MM.1S (cell line): ENCODE results near the gene SCAMP4.

Source experiments
- DNase-seq: peaks from one replicate; pipeline ENCODE4 v3.0.0-alpha.2; 2015
- H2AFZ ChIP-seq: fragments of 300-600 bp; sonication (generic); 2 replicates; pipeline ENCODE4 v1.6.0; 2016; ENCODE audit warnings: antibody characterized with exemption, low read length
- H3F3A ChIP-seq: fragments of 300-600 bp; sonication (generic); 2 replicates; pipeline ENCODE4 v1.6.1; 2016; ENCODE audit warnings: mild to moderate bottlenecking, antibody characterized with exemption, low read length, moderate library complexity, mixed read lengths; ENCODE audit not compliant: insufficient read depth
- H3K27ac ChIP-seq: fragments of 300-600 bp; sonication (generic); 2 replicates; pipeline ENCODE4 v1.5.1; 2016; ENCODE audit warnings: mild to moderate bottlenecking, low read length
- H3K27me3 ChIP-seq: fragments of 300-600 bp; sonication (generic); replicated peaks from 2 replicates; pipeline ENCODE4 v1.6.0; 2016; ENCODE audit warnings: low read length; ENCODE audit not compliant: insufficient read depth
- H3K36me3 ChIP-seq: fragments of 300-600 bp; sonication (generic); replicated peaks from 2 replicates; pipeline ENCODE4 v1.6.1; 2016; ENCODE audit warnings: mild to moderate bottlenecking, low read length, mixed read lengths; ENCODE audit not compliant: insufficient read depth
- H3K4me1 ChIP-seq: fragments of 300-600 bp; sonication (generic); 2 replicates; pipeline ENCODE4 v1.6.1; 2016; ENCODE audit warnings: low read length, mixed read lengths
- H3K4me2 ChIP-seq: fragments of 300-600 bp; sonication (generic); 2 replicates; pipeline ENCODE4 v1.6.0; 2016; ENCODE audit warnings: low read depth, low read length
- H3K4me3 ChIP-seq: fragments of 300-600 bp; sonication (generic); 2 replicates; pipeline ENCODE4 v1.5.1; 2016; ENCODE audit warnings: low read length, mixed read lengths
- H3K79me2 ChIP-seq: fragments of 300-600 bp; sonication (generic); 2 replicates; pipeline ENCODE4 v1.6.1; 2016; ENCODE audit warnings: mixed run types, low read length, mixed read lengths
- H3K9ac ChIP-seq: fragments of 300-600 bp; sonication (generic); 2 replicates; pipeline ENCODE4 v1.6.1; 2016; ENCODE audit warnings: low read length, mixed read lengths
- H3K9me2 ChIP-seq: fragments of 300-600 bp; sonication (generic); replicated peaks from 2 replicates; pipeline ENCODE4 v1.6.1; 2016; ENCODE audit warnings: mild to moderate bottlenecking, low read length, mixed read lengths; ENCODE audit not compliant: insufficient read depth
- H3K9me3 ChIP-seq: fragments of 300-600 bp; sonication (generic); replicated peaks from 2 replicates; pipeline ENCODE4 v1.6.1; 2016; ENCODE audit warnings: mild to moderate bottlenecking, low read length, mixed read lengths; ENCODE audit not compliant: insufficient read depth
- H4K20me1 ChIP-seq: fragments of 300-600 bp; sonication (generic); 2 replicates; pipeline ENCODE4 v1.6.1; 2016; ENCODE audit warnings: mild to moderate bottlenecking, low read length, moderate library complexity, mixed read lengths; ENCODE audit not compliant: insufficient read depth
- EZH2 ChIP-seq: fragments of 300-600 bp; sonication (generic); optimal IDR thresholded peaks from 2 replicates; pipeline ENCODE3; 2017; ENCODE audit warnings: low read depth, mild to moderate bottlenecking, antibody characterized with exemption, low read length, mixed read lengths
- EZH2phosphoT487 ChIP-seq: fragments of 300-600 bp; sonication (generic); IDR thresholded peaks from 2 replicates; pipeline ENCODE4 v1.6.1; 2018; ENCODE audit warnings: antibody characterized with exemption, low read length
- TF ChIP-seq, protein P1 (sequence below): fragments of 300-600 bp; sonication (generic); IDR thresholded peaks from 2 replicates; pipeline ENCODE4 v1.5.1; 2016; ENCODE audit warnings: antibody characterized with exemption, low read length, mixed read lengths

Gene SCAMP4

DNA sequence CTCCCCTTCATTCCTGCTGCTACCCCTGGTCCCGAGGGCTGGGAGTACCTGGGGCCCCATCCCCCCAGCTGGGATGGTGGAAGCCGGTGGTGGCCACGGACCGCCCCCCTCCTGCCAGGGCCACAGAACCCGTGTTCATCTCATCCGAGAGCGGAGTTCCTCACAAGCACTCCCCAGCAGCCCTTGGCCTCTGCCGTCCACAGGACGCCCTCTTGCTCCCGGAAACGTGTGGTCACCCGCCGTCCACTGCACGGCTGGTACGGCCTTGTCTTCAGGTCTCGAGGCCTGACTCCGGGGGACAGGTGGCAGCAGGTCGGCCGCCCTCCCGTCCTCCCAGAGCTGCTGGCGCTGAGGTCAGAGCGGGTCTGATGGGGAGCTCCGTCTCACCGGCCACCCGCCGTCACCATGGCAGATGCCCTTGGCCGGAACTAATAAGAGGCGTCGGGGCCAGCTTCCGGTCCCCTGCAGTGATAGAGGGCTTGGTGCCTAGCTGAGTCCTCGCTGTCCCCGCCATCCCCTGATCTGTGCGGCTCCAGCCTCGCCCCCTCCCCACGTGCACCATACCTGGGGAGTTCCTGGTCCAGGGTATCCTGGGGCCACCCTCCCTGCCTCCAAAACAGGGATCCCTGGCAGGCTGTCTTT lies 19.2 kb downstream of the SCAMP4 start:
- Histone ChIP-seq H3K4me2 (no peak overlapping the region), H3K27ac (peak overlapping the region; percentile 70; the same call in 1 of the 2 replicates), H3F3A (peaks cover 22% of the 10 kb centered on the region), H3K36me3 (no peaks in the 10 kb centered on the region), H3K9me3 (no peaks in the 10 kb centered on the region), H3K27me3 (no peaks in the 10 kb centered on the region), H3K9me2 (no peaks in the 10 kb centered on the region), H3K4me3 (no peak overlapping the region), H3K9ac (no peak overlapping the region), H2AFZ (no peak overlapping the region), H4K20me1 (no peaks in the 10 kb centered on the region), H3K4me1 (peaks cover 15% of the 10 kb centered on the region), H3K79me2 (peaks cover 5% of the 10 kb centered on the region; the same call in 1 of the 2 replicates)
- no peak for DNase-seq
- TF ChIP-seq EZH2phosphoT487 (no peak), EZH2 (no peak)
- TF ChIP-seq, protein P1, sequence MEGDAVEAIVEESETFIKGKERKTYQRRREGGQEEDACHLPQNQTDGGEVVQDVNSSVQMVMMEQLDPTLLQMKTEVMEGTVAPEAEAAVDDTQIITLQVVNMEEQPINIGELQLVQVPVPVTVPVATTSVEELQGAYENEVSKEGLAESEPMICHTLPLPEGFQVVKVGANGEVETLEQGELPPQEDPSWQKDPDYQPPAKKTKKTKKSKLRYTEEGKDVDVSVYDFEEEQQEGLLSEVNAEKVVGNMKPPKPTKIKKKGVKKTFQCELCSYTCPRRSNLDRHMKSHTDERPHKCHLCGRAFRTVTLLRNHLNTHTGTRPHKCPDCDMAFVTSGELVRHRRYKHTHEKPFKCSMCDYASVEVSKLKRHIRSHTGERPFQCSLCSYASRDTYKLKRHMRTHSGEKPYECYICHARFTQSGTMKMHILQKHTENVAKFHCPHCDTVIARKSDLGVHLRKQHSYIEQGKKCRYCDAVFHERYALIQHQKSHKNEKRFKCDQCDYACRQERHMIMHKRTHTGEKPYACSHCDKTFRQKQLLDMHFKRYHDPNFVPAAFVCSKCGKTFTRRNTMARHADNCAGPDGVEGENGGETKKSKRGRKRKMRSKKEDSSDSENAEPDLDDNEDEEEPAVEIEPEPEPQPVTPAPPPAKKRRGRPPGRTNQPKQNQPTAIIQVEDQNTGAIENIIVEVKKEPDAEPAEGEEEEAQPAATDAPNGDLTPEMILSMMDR, result no peak

DNA sequence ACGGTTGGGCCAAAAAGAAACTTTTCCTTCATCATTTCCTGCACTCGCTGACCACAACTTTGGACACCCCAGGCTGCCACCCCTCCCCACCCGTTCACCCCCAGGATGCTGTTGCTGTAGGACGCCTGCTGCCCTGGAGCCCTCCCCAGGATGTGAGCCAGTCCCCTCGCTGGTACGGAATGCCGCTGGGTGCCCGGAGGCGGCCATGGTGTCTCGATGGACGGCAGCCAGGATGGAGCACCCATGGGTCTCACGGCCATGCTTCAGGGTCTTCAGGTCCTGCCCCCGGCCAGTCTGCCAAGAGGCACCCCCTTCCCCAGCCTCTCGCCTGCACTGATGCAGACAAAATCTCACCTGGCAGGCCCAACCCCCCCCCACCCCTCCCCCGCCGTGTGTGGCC lies 20.3 kb downstream of the SCAMP4 start:
- no peak overlapping the region for H3K9ac ChIP-seq
- H2AFZ ChIP-seq, result no peak overlapping the region
- peaks cover 22% of the 10 kb centered on the region for H3F3A ChIP-seq
- TF ChIP-seq, protein P1, result no peak
- TF ChIP-seq EZH2phosphoT487 (no peak), EZH2 (no peak)
- H3K4me2 ChIP-seq, result no peak overlapping the region
- H3K79me2 ChIP-seq, result peaks cover 5% of the 10 kb centered on the region; the same call in 1 of the 2 replicates
- no peaks in the 10 kb centered on the region for H3K9me2 ChIP-seq
- H3K4me1 ChIP-seq, result peaks cover 20% of the 10 kb centered on the region
- DNase-seq, result no peak
- no peak overlapping the region for H3K27ac ChIP-seq
- no peaks in the 10 kb centered on the region for H3K9me3 ChIP-seq
- H3K36me3 ChIP-seq, result no peaks in the 10 kb centered on the region
- H3K4me3 ChIP-seq, result no peak overlapping the region
- H3K27me3 ChIP-seq, result no peaks in the 10 kb centered on the region
- no peaks in the 10 kb centered on the region for H4K20me1 ChIP-seq

DNA sequence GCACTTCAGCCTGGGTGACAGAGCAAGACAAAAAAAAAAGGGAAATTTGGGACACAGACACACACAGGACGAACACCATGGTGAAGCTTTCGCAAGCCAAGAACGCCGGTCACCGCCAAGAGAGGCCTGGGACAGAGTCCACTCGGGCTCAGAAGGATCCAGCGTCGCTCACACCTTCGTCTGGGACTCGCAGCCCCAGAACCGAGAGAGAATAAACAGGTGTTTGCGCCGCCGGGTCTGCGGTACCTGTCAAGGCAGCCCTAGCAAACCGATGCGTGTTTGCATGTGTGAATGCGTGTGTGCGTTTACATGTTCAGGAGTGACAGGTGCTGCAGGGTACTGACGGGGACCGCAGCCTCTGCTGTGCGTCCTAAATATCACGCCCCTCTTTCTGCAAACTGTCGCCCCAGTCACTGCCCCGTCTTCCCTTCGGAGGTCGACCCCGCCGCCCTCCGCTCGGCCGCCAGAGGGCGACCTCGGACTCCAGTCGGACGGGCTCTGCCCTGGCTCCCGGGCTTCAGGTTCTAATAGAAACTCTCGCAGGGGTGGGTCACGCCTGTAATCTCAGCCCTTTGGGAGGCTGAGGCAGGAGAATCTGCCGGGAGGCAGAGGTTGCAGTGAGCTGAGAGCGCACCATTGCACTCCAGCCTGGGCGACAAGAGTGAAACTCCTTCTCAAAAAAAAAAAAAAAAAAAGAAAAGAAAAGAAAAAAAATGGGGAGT lies 24.0 kb downstream of the SCAMP4 start:
- H3F3A ChIP-seq, result 0 out of 2 replicates have a peak, but pooled peaks cover 4% of the 10 kb centered on the region
- H3K9me3 ChIP-seq, result no peaks in the 10 kb centered on the region
- H3K4me1 ChIP-seq, result peaks cover 8% of the 10 kb centered on the region
- H3K79me2 ChIP-seq, result peaks cover 4% of the 10 kb centered on the region; the same call in 1 of the 2 replicates
- H3K9ac ChIP-seq, result peak overlapping the region; percentile 15; the same call in 1 of the 2 replicates
- no peak overlapping the region for H3K27ac ChIP-seq
- peak; percentile 87 for DNase-seq
- peak overlapping the region; percentile 57 for H3K4me3 ChIP-seq
- no peaks in the 10 kb centered on the region for H3K9me2 ChIP-seq
- peak overlapping the region; percentile 96 for H3K4me2 ChIP-seq
- TF ChIP-seq EZH2, result no peak
- TF ChIP-seq, protein P1, result peak; percentile 91
- no peaks in the 10 kb centered on the region; the same call in 1 of the 2 replicates for H3K27me3 ChIP-seq
- no peaks in the 10 kb centered on the region for H3K36me3 ChIP-seq
- no peaks in the 10 kb centered on the region for H4K20me1 ChIP-seq
- H2AFZ ChIP-seq, result peak overlapping the region; percentile 76
